WTC11 (cell line): Measurements from ENCODE around the gene MACROD2. TPM values are rescaled to one million over a fixed set of nuclear protein-coding genes. Genes with fewer than 3 reads are reported as not detected.
A peak's percentile ranks its signal among the peaks of the same experiment; 100 is the strongest.

Experiments
- ATF1 ChIP-seq: sonication (generic); formaldehyde crosslinking; IDR thresholded peaks from 2 replicates; pipeline ENCODE4 v1.8.1; 2023; ENCODE audit warnings: mild to moderate bottlenecking, moderate library complexity, missing genetic modification reagents
- ATF6 ChIP-seq: sonication (generic); formaldehyde crosslinking; IDR thresholded peaks from 2 replicates; pipeline ENCODE4 v1.8.1; 2023; ENCODE audit warnings: mild to moderate bottlenecking, missing genetic modification reagents
- CBFB ChIP-seq: sonication (generic); formaldehyde crosslinking; IDR thresholded peaks from 2 replicates; pipeline ENCODE4 v1.8.1; 2022; ENCODE audit warnings: mild to moderate bottlenecking, low read depth, missing genetic modification reagents
- CDX4 ChIP-seq: fragments of 250-450 bp; sonication (Bioruptor Pico); IDR thresholded peaks from 2 replicates; pipeline ENCODE4 v1.9.0; 2021; ENCODE audit warnings: moderate library complexity, mild to moderate bottlenecking, inconsistent platforms, borderline replicate concordance
- CREM ChIP-seq: sonication (generic); formaldehyde crosslinking; IDR thresholded peaks from 2 replicates; pipeline ENCODE4 v1.8.1; 2022; ENCODE audit warnings: mild to moderate bottlenecking, missing genetic modification reagents, moderate library complexity
- E2F4 ChIP-seq: sonication (generic); formaldehyde crosslinking; IDR thresholded peaks from 2 replicates; pipeline ENCODE4 v1.8.1; 2022; ENCODE audit warnings: low read depth, mild to moderate bottlenecking, moderate library complexity, missing genetic modification reagents, borderline replicate concordance
- ELF4 ChIP-seq: sonication (generic); formaldehyde crosslinking; IDR thresholded peaks from 2 replicates; pipeline ENCODE4 v1.8.1; 2022; ENCODE audit warnings: low read depth, mild to moderate bottlenecking, moderate library complexity, missing genetic modification reagents
- EMX1 ChIP-seq: fragments of 250-450 bp; sonication (Bioruptor Pico); IDR thresholded peaks from 2 replicates; pipeline ENCODE4 v1.8.0; 2021; ENCODE audit warnings: mild to moderate bottlenecking
- ESRRA ChIP-seq: sonication (generic); formaldehyde crosslinking; IDR thresholded peaks from 2 replicates; pipeline ENCODE4 v1.8.1; 2022; ENCODE audit warnings: mild to moderate bottlenecking, missing genetic modification reagents, borderline replicate concordance
- FOXJ3 ChIP-seq: sonication (generic); formaldehyde crosslinking; IDR thresholded peaks from 2 replicates; pipeline ENCODE4 v1.9.0; 2021; ENCODE audit warnings: missing genetic modification reagents, mild to moderate bottlenecking, borderline replicate concordance
- GRHL2 ChIP-seq: fragments of 250-450 bp; sonication (Bioruptor Pico); IDR thresholded peaks from 2 replicates; pipeline ENCODE4 v1.8.0; 2022; ENCODE audit warnings: mild to moderate bottlenecking, moderate library complexity; ENCODE audit not compliant: insufficient replicate concordance, severe bottlenecking
- HMGA2 ChIP-seq: fragments of 250-450 bp; sonication (Bioruptor Pico); IDR thresholded peaks from 2 replicates; pipeline ENCODE4 v1.4.0; 2021; ENCODE audit warnings: mild to moderate bottlenecking, moderate library complexity
- JUN ChIP-seq: sonication (generic); formaldehyde crosslinking; IDR thresholded peaks from 2 replicates; pipeline ENCODE4 v1.8.0; 2023; ENCODE audit warnings: mild to moderate bottlenecking, missing genetic modification reagents
- MXD4 ChIP-seq: fragments of 250-450 bp; sonication (Bioruptor Pico); IDR thresholded peaks from 2 replicates; pipeline ENCODE4 v1.8.0; 2021; ENCODE audit warnings: mild to moderate bottlenecking, moderate library complexity, borderline replicate concordance
- NFATC4 ChIP-seq: fragments of 250-450 bp; sonication (Bioruptor Pico); IDR thresholded peaks from 2 replicates; pipeline ENCODE4 v1.9.0; 2021; ENCODE audit warnings: mild to moderate bottlenecking
- NFE2L1 ChIP-seq: sonication (generic); formaldehyde crosslinking; IDR thresholded peaks from 2 replicates; pipeline ENCODE4 v1.8.1; 2023; ENCODE audit warnings: missing genetic modification reagents
- RELA ChIP-seq: sonication (generic); formaldehyde crosslinking; IDR thresholded peaks from 2 replicates; pipeline ENCODE4 v1.8.1; 2022; ENCODE audit warnings: missing genetic modification reagents, mild to moderate bottlenecking, borderline replicate concordance
- STAT6 ChIP-seq: sonication (generic); formaldehyde crosslinking; conservative IDR thresholded peaks from 2 replicates; pipeline ENCODE4 v1.8.1; 2023; ENCODE audit warnings: mild to moderate bottlenecking, low read depth, missing genetic modification reagents, moderate library complexity
- ZNF232 ChIP-seq: sonication (generic); formaldehyde crosslinking; IDR thresholded peaks from 2 replicates; pipeline ENCODE4 v1.8.0; 2022; ENCODE audit warnings: mild to moderate bottlenecking, missing genetic modification reagents
- ZNF281 ChIP-seq: sonication (generic); formaldehyde crosslinking; IDR thresholded peaks from 2 replicates; pipeline ENCODE4 v1.8.0; 2023; ENCODE audit warnings: mild to moderate bottlenecking, missing genetic modification reagents
- ZNF396 ChIP-seq: fragments of 250-450 bp; sonication (Bioruptor Pico); IDR thresholded peaks from 2 replicates; pipeline ENCODE4 v1.8.0; 2021; ENCODE audit warnings: mild to moderate bottlenecking, moderate library complexity, borderline replicate concordance
- ZNF671 ChIP-seq: fragments of 250-450 bp; sonication (Bioruptor Pico); IDR thresholded peaks from 2 replicates; pipeline ENCODE4 v1.8.0; 2021; ENCODE audit warnings: mild to moderate bottlenecking
- total RNA-seq: library from RNA; stranded (reverse); gene quantifications from 3 replicates; pipeline ENCODE4 v1.2.3, GENCODE V29; 2021
- TF ChIP-seq, protein P1 (sequence below): sonication (generic); formaldehyde crosslinking; IDR thresholded peaks from 2 replicates; pipeline ENCODE4 v1.8.1; 2022; ENCODE audit warnings: mild to moderate bottlenecking, missing genetic modification reagents, moderate library complexity, borderline replicate concordance

Gene MACROD2
- total RNA-seq, 1 experiment from 2014 or later: 4.1 TPM

GRCh38 chr20:13995841-13996240 lies 525 bp downstream of the MACROD2 start (continued):
- TF ChIP-seq, protein P1, sequence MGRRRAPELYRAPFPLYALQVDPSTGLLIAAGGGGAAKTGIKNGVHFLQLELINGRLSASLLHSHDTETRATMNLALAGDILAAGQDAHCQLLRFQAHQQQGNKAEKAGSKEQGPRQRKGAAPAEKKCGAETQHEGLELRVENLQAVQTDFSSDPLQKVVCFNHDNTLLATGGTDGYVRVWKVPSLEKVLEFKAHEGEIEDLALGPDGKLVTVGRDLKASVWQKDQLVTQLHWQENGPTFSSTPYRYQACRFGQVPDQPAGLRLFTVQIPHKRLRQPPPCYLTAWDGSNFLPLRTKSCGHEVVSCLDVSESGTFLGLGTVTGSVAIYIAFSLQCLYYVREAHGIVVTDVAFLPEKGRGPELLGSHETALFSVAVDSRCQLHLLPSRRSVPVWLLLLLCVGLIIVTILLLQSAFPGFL (CRISPR knock-in tag): no peak
- TF ChIP-seq CDX4 (CRISPR knock-in tag): no peak
- no peak for TF ChIP-seq ELF4
- TF ChIP-seq CREM (CRISPR knock-in tag): no peak
- TF ChIP-seq STAT6 (CRISPR knock-in tag): no peak
- no peak for TF ChIP-seq ZNF281 (CRISPR knock-in tag)
- TF ChIP-seq MXD4: no peak
- TF ChIP-seq ATF6 (CRISPR knock-in tag): no peak
- TF ChIP-seq ZNF671 (CRISPR knock-in tag): no peak
- no peak for TF ChIP-seq ESRRA (CRISPR knock-in tag)
- TF ChIP-seq JUN (CRISPR knock-in tag): no peak
- no peak for TF ChIP-seq CBFB
- TF ChIP-seq NFATC4 (CRISPR knock-in tag): no peak
- TF ChIP-seq ZNF232: no peak
- TF ChIP-seq ATF1: no peak
- TF ChIP-seq NFE2L1 (CRISPR knock-in tag): no peak
- TF ChIP-seq FOXJ3 (CRISPR knock-in tag): no peak
- TF ChIP-seq RELA (CRISPR knock-in tag): 0 out of 2 replicates have a peak, but pooled peaks have one; percentile 38
- TF ChIP-seq GRHL2 (CRISPR knock-in tag): no peak
- no peak for TF ChIP-seq EMX1 (CRISPR knock-in tag)
- TF ChIP-seq E2F4: no peak
- TF ChIP-seq HMGA2: no peak
- no peak for TF ChIP-seq ZNF396 (CRISPR knock-in tag)
